WTC11 (cell line): ENCODE measurements around the gene PLA2G12A. TPM values are rescaled to one million over a fixed set of nuclear protein-coding genes. Genes with fewer than 3 reads are reported as not detected.

Source experiments
- ATAC-seq: fragments of 200-7000 bp; cut with Tn5 transposase; 2 replicates; pipeline ENCODE4 v1.10.0; 2021; ENCODE audit warnings: mild to moderate bottlenecking, moderate library complexity
- CTCF ChIA-PET: fragments of 300-600 bp; sonication (Branson Sonifier 250); formaldehyde crosslinking; loops from one replicate; lab custom pipeline; 2021; ENCODE audit warnings: antibody characterized with exemption; lab: Charles Lee
- POLR2A ChIA-PET: fragments of 350-600 bp; sonication (Branson Sonifier 250); formaldehyde crosslinking; loops from one replicate; lab custom pipeline; 2021; ENCODE audit warnings: antibody characterized with exemption; lab: Charles Lee
- DNase-seq: peaks from one replicate; pipeline ENCODE4 v3.0.0; 2021; ENCODE audit warnings: low spot score
- H3K27ac Mint-ChIP-seq: 2 replicates; pipeline ENCODE4 v1.8.0; 2021; ENCODE audit warnings: mixed read lengths
- H3K27me3 Mint-ChIP-seq: 2 replicates; pipeline ENCODE4 v1.8.0; 2021; ENCODE audit warnings: low read depth, mild to moderate bottlenecking, moderate library complexity, mixed read lengths
- H3K36me3 Mint-ChIP-seq: 2 replicates; pipeline ENCODE4 v1.8.0; 2021; ENCODE audit warnings: mixed read lengths
- H3K4me1 Mint-ChIP-seq: 2 replicates; pipeline ENCODE4 v1.8.0; 2022; ENCODE audit warnings: mixed read lengths
- H3K4me3 Mint-ChIP-seq: 2 replicates; pipeline ENCODE4 v1.8.0; 2021; ENCODE audit warnings: mild to moderate bottlenecking, moderate library complexity, mixed read lengths
- H3K9me3 Mint-ChIP-seq: 2 replicates; pipeline ENCODE4 v1.8.0; 2021; ENCODE audit warnings: mixed read lengths
- CTCF ChIP-seq: fragments of 200-600 bp; IDR thresholded peaks from 2 replicates; pipeline ENCODE4 v1.8.0; 2022; ENCODE audit warnings: antibody characterized with exemption
- E2F1 ChIP-seq: sonication (generic); formaldehyde crosslinking; IDR thresholded peaks from 2 replicates; pipeline ENCODE4 v1.8.0; 2022; ENCODE audit warnings: mild to moderate bottlenecking, missing genetic modification reagents
- E2F4 ChIP-seq: sonication (generic); formaldehyde crosslinking; IDR thresholded peaks from 2 replicates; pipeline ENCODE4 v1.8.1; 2022; ENCODE audit warnings: low read depth, mild to moderate bottlenecking, moderate library complexity, missing genetic modification reagents, borderline replicate concordance
- IRF1 ChIP-seq: sonication (generic); formaldehyde crosslinking; IDR thresholded peaks from 2 replicates; pipeline ENCODE4 v1.8.0; 2023; ENCODE audit warnings: missing genetic modification reagents
- KAT7 ChIP-seq: sonication (generic); formaldehyde crosslinking; IDR thresholded peaks from 2 replicates; pipeline ENCODE4 v1.8.1; 2023; ENCODE audit warnings: missing genetic modification reagents, mild to moderate bottlenecking, borderline replicate concordance
- NFATC4 ChIP-seq: fragments of 250-450 bp; sonication (Bioruptor Pico); IDR thresholded peaks from 2 replicates; pipeline ENCODE4 v1.9.0; 2021; ENCODE audit warnings: mild to moderate bottlenecking
- NFYB ChIP-seq: sonication (generic); formaldehyde crosslinking; conservative IDR thresholded peaks from 2 replicates; pipeline ENCODE4 v1.8.0; 2022; ENCODE audit warnings: low read depth, missing genetic modification reagents
- PRDM15 ChIP-seq: sonication (generic); formaldehyde crosslinking; IDR thresholded peaks from 2 replicates; pipeline ENCODE4 v1.8.0; 2022; ENCODE audit warnings: missing genetic modification reagents
- RORB ChIP-seq: fragments of 250-450 bp; sonication (Bioruptor Pico); IDR thresholded peaks from 2 replicates; pipeline ENCODE4 v1.9.0; 2021; ENCODE audit warnings: mild to moderate bottlenecking
- TP53 ChIP-seq: sonication (generic); formaldehyde crosslinking; IDR thresholded peaks from 2 replicates; pipeline ENCODE4 v1.8.1; 2023; ENCODE audit warnings: mild to moderate bottlenecking, missing genetic modification reagents
- ZMAT4 ChIP-seq: fragments of 250-450 bp; sonication (Bioruptor Pico); IDR thresholded peaks from 2 replicates; pipeline ENCODE4 v1.9.0; 2021; ENCODE audit warnings: mild to moderate bottlenecking
- ZNF281 ChIP-seq: sonication (generic); formaldehyde crosslinking; IDR thresholded peaks from 2 replicates; pipeline ENCODE4 v1.8.0; 2023; ENCODE audit warnings: mild to moderate bottlenecking, missing genetic modification reagents
- ZNF317 ChIP-seq: sonication (generic); formaldehyde crosslinking; IDR thresholded peaks from 2 replicates; pipeline ENCODE4 v1.8.1; 2023; ENCODE audit warnings: low read depth, mild to moderate bottlenecking, moderate library complexity, missing genetic modification reagents, borderline replicate concordance
- ZNF396 ChIP-seq: fragments of 250-450 bp; sonication (Bioruptor Pico); IDR thresholded peaks from 2 replicates; pipeline ENCODE4 v1.8.0; 2021; ENCODE audit warnings: mild to moderate bottlenecking, moderate library complexity, borderline replicate concordance
- ZNF416 ChIP-seq: fragments of 250-450 bp; sonication (Bioruptor Pico); IDR thresholded peaks from 2 replicates; pipeline ENCODE4 v1.9.0; 2021; ENCODE audit warnings: mild to moderate bottlenecking, inconsistent platforms
- ZNF423 ChIP-seq: fragments of 250-450 bp; sonication (Bioruptor Pico); IDR thresholded peaks from 2 replicates; pipeline ENCODE4 v2.1.2; 2022; ENCODE audit warnings: mild to moderate bottlenecking, moderate library complexity
- total RNA-seq: library from RNA; stranded (reverse); gene quantifications from 3 replicates; pipeline ENCODE4 v1.2.3, GENCODE V29; 2021

Gene PLA2G12A
- total RNA-seq, 1 experiment from 2014 or later = 47.3 TPM

GRCh38 chr4:109722357-109722756 lies 7.5 kb downstream of the PLA2G12A start:
- no peak for ATAC-seq
- no peak overlapping the region for H3K27ac Mint-ChIP-seq
- no peaks in the 10 kb centered on the region for H3K27me3 Mint-ChIP-seq
- POLR2A ChIA-PET = no interaction called here
- H3K4me1 Mint-ChIP-seq = peaks cover 1% of the 10 kb centered on the region; the same call in 1 of the 2 replicates
- peaks cover 14% of the 10 kb centered on the region for H3K36me3 Mint-ChIP-seq
- TF ChIP-seq ZNF281 = no peak
- no peak for TF ChIP-seq KAT7
- TF ChIP-seq, all 79 proteins: peak for 0
- Mint-ChIP-seq H3K9me3 (peaks cover 8% of the 10 kb centered on the region), H3K4me3 (no peak overlapping the region)
- CTCF ChIA-PET = interaction anchor here (0.5 kb wide), 1 partner anchor 1088 kb away, joined by 3 read pairs; no protein-coding TSS in a partner anchor
- no peak for DNase-seq

- Mint-ChIP-seq H3K36me3 (peaks cover 25% of the 10 kb centered on the region), H3K4me1 (no peaks in the 10 kb centered on the region; the same call in 1 of the 2 replicates), H3K9me3 (peaks cover 8% of the 10 kb centered on the region), H3K4me3 (no peak overlapping the region), H3K27me3 (no peaks in the 10 kb centered on the region), H3K27ac (no peak overlapping the region)
- CTCF ChIA-PET = interaction anchor here (0.7 kb wide), 1 partner anchor 147 kb away, joined by 3 read pairs; no protein-coding TSS in a partner anchor
- TF ChIP-seq IRF1 (no peak), ZNF423 (CRISPR knock-in tag) (no peak), TP53 (CRISPR knock-in tag) (no peak), E2F4 (no peak), ZMAT4 (CRISPR knock-in tag) (no peak)
- POLR2A ChIA-PET = no interaction called here
- ATAC-seq = no peak
- no peak for DNase-seq
These were observed 8.8 kb downstream of the PLA2G12A start for GRCh38 chr4:109721033-109721432.

GRCh38 chr4:109719604-109720003 lies 10.3 kb downstream of the PLA2G12A start:
- Mint-ChIP-seq H3K36me3 (peaks cover 29% of the 10 kb centered on the region), H3K27ac (no peak overlapping the region), H3K4me3 (no peak overlapping the region), H3K4me1 (no peaks in the 10 kb centered on the region), H3K27me3 (no peaks in the 10 kb centered on the region), H3K9me3 (peaks cover 8% of the 10 kb centered on the region)
- ChIA-PET POLR2A (no interaction called here), CTCF (no interaction called here)
- ATAC-seq = no peak
- no peak for DNase-seq
- no peak for TF ChIP-seq E2F4
- TF ChIP-seq NFYB = no peak
- no peak for TF ChIP-seq CTCF
- TF ChIP-seq PRDM15 = no peak
- no peak for TF ChIP-seq KAT7
- no peak for TF ChIP-seq NFATC4 (CRISPR knock-in tag)
- no peak for TF ChIP-seq E2F1 (CRISPR knock-in tag)
- TF ChIP-seq ZNF317 (CRISPR knock-in tag) = no peak
- no peak for TF ChIP-seq ZNF396 (CRISPR knock-in tag)
- no peak for TF ChIP-seq ZNF416 (CRISPR knock-in tag)
- no peak for TF ChIP-seq RORB (CRISPR knock-in tag)
